Activated B cell treated with CpG ODN at 0.5 μM for 24 hours (primary cell): ENCODE data around the gene SOX6. TPM values are rescaled to one million over a fixed set of nuclear protein-coding genes. Genes with fewer than 3 reads are reported as not detected.

Experiments used
- ATAC-seq: fragments of 200-7000 bp; cut with Tn5 transposase; one replicate; pipeline ENCODE4 v1.10.0; 2021; ENCODE audit warnings: low read depth, mild to moderate bottlenecking, moderate library complexity
- CTCF ChIA-PET: fragments of 350-600 bp; sonication (Branson Sonifier 250); formaldehyde crosslinking; loops from one replicate; lab custom pipeline; 2021; ENCODE audit warnings: antibody characterized with exemption; lab: Charles Lee
- POLR2A ChIA-PET: fragments of 350-600 bp; sonication (Branson Sonifier 250); formaldehyde crosslinking; loops from one replicate; lab custom pipeline; 2021; ENCODE audit warnings: antibody characterized with exemption; lab: Charles Lee
- DNase-seq: peaks from one replicate; pipeline ENCODE4 v3.0.0; 2022
- H3K27ac Mint-ChIP-seq: one replicate; pipeline ENCODE4 v1.8.0; 2020; ENCODE audit warnings: mixed read lengths
- H3K27me3 Mint-ChIP-seq: one replicate; pipeline ENCODE4 v1.8.0; 2021; ENCODE audit warnings: mixed read lengths
- H3K36me3 Mint-ChIP-seq: one replicate; pipeline ENCODE4 v1.8.0; 2021; ENCODE audit warnings: low read depth, mixed read lengths
- H3K4me1 Mint-ChIP-seq: one replicate; pipeline ENCODE4 v1.8.0; 2021; ENCODE audit warnings: mixed read lengths
- H3K4me3 Mint-ChIP-seq: one replicate; pipeline ENCODE4 v1.8.0; 2020; ENCODE audit warnings: mild to moderate bottlenecking, mixed read lengths
- H3K9me3 Mint-ChIP-seq: one replicate; pipeline ENCODE4 v1.8.0; 2020; ENCODE audit warnings: mixed read lengths
- intact Hi-C: fragments of 100-400 bp; cut with micrococcal nuclease; formaldehyde crosslinking; loops from one replicate; pipeline ENCODE4 v1.15.1; 2024
- total RNA-seq: library from RNA; stranded (reverse); gene quantifications from 2 replicates; pipeline ENCODE4 v1.2.3, GENCODE V29; 2022
- TF ChIP-seq, protein P1 (sequence below): fragments of 200-600 bp; IDR thresholded peaks from one replicate; pipeline ENCODE4 v1.8.0; 2022; ENCODE audit warnings: antibody characterized with exemption, mild to moderate bottlenecking

Gene SOX6
- total RNA-seq, 1 donor from 2014 or later, result not detected

GRCh38 chr11:16310943-16311342, 45.4 kb downstream of the SOX6 start:
- no peaks in the 10 kb centered on the region for H3K9me3 Mint-ChIP-seq
- DNase-seq (no peak), ATAC-seq (no peak)
- CTCF ChIA-PET, result no interaction called here
- no peaks in the 10 kb centered on the region for H3K36me3 Mint-ChIP-seq
- no peak overlapping the region for H3K27ac Mint-ChIP-seq
- intact Hi-C loops, result no loop called here
- H3K4me3 Mint-ChIP-seq, result no peak overlapping the region
- POLR2A ChIA-PET, result no interaction called here
- H3K4me1 Mint-ChIP-seq, result no peaks in the 10 kb centered on the region
- TF ChIP-seq, protein P1, sequence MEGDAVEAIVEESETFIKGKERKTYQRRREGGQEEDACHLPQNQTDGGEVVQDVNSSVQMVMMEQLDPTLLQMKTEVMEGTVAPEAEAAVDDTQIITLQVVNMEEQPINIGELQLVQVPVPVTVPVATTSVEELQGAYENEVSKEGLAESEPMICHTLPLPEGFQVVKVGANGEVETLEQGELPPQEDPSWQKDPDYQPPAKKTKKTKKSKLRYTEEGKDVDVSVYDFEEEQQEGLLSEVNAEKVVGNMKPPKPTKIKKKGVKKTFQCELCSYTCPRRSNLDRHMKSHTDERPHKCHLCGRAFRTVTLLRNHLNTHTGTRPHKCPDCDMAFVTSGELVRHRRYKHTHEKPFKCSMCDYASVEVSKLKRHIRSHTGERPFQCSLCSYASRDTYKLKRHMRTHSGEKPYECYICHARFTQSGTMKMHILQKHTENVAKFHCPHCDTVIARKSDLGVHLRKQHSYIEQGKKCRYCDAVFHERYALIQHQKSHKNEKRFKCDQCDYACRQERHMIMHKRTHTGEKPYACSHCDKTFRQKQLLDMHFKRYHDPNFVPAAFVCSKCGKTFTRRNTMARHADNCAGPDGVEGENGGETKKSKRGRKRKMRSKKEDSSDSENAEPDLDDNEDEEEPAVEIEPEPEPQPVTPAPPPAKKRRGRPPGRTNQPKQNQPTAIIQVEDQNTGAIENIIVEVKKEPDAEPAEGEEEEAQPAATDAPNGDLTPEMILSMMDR, result no peak
- H3K27me3 Mint-ChIP-seq, result no peaks in the 10 kb centered on the region

- Mint-ChIP-seq H3K4me1 (no peaks in the 10 kb centered on the region), H3K36me3 (no peaks in the 10 kb centered on the region), H3K27ac (no peak overlapping the region), H3K9me3 (no peaks in the 10 kb centered on the region), H3K4me3 (no peak overlapping the region), H3K27me3 (no peaks in the 10 kb centered on the region)
- CTCF ChIA-PET, result no interaction called here
- ATAC-seq (no peak), DNase-seq (no peak)
- intact Hi-C loops, result no loop called here
- POLR2A ChIA-PET, result no interaction called here
- TF ChIP-seq, protein P1, result no peak
These were observed 47.1 kb downstream of the SOX6 start for GRCh38 chr11:16309226-16309625.

DNA sequence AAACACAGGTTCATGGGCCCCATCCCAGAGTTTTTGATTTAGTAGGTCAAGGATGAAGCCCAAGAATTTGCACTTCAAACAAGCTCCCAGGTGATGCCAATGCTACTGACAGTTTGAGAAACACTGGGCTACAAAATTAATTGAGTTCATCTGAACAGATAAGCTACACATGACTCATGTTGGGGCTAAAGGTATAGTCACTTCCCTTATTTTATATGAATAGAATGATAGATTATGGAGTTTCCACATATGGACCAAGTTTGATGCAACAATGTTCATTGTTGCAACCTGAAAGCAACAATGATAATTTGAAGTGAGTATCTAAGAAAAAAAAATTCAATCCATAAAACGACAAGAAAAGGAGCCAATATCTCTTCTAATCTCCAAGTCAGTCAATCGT, 54.9 kb downstream of the SOX6 start:
- DNase-seq, result no peak
- H3K4me1 Mint-ChIP-seq, result no peaks in the 10 kb centered on the region
- no peaks in the 10 kb centered on the region for H3K27me3 Mint-ChIP-seq
- ChIA-PET POLR2A (no interaction called here), CTCF (no interaction called here)
- no peak overlapping the region for H3K27ac Mint-ChIP-seq
- H3K9me3 Mint-ChIP-seq, result no peaks in the 10 kb centered on the region
- intact Hi-C loops, result no loop called here
- no peak for ATAC-seq
- H3K36me3 Mint-ChIP-seq, result no peaks in the 10 kb centered on the region
- TF ChIP-seq, protein P1, result no peak
- H3K4me3 Mint-ChIP-seq, result no peak overlapping the region

DNA sequence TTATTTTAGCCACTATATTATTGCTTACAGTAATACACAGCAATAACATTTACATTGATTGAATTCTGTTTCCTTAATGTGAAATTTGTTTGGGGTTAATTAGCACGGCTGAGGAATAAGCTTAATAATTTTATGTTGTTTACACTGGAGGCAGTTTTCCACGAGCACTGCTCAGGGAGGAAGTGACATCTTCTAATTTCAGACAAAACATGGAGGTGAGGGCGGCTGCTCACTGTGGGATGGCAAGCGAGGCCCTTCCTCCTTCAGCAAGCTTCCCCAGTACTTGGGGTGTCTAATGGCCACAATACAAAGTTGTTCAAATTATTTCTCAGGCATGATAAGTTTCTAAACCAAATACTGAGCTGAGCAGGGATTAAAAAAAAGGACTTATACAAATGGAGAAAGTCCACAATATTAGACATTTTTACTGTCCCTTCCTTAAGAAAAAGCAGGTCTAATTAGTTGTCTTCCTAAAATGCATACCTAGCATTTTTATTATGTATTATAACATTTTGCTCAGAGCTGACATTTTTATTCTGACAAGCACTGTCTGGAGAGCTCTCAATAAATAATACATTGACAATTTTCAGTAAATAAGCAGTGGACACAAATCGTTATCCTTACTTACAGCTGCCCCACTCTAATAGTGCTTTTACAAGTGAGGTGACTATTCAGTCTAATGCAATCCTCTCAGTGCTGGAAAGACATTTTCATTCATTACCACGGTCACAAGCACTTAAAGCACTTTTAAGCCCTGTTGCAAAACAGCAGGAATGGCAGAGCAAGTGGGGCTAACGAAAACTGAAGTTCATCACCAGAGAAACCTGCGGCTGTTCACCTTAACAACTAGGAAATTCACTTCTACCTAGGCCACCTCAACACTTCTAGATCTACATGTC, 56.2 kb downstream of the SOX6 start:
- no peaks in the 10 kb centered on the region for H3K9me3 Mint-ChIP-seq
- no peaks in the 10 kb centered on the region for H3K27me3 Mint-ChIP-seq
- POLR2A ChIA-PET, result no interaction called here
- no peak overlapping the region for H3K4me3 Mint-ChIP-seq
- ATAC-seq, result no peak
- no peak for DNase-seq
- intact Hi-C loops, result no loop called here
- no peaks in the 10 kb centered on the region for H3K36me3 Mint-ChIP-seq
- TF ChIP-seq, protein P1, result no peak
- H3K27ac Mint-ChIP-seq, result no peak overlapping the region
- CTCF ChIA-PET, result interaction anchor here (0.7 kb wide), 1 partner anchor 12 kb away, joined by 3 read pairs; no protein-coding TSS in a partner anchor
- no peaks in the 10 kb centered on the region for H3K4me1 Mint-ChIP-seq

GRCh38 chr11:16299390-16299789, 57.0 kb downstream of the SOX6 start:
- H3K27me3 Mint-ChIP-seq, result no peaks in the 10 kb centered on the region
- TF ChIP-seq, protein P1, result no peak
- H3K4me1 Mint-ChIP-seq, result no peaks in the 10 kb centered on the region
- intact Hi-C loops, result no loop called here
- POLR2A ChIA-PET, result no interaction called here
- CTCF ChIA-PET, result no interaction called here
- DNase-seq, result no peak
- no peak for ATAC-seq
- H3K4me3 Mint-ChIP-seq, result no peak overlapping the region
- no peaks in the 10 kb centered on the region for H3K9me3 Mint-ChIP-seq
- no peak overlapping the region for H3K27ac Mint-ChIP-seq
- H3K36me3 Mint-ChIP-seq, result no peaks in the 10 kb centered on the region
